Loucy (cell line): ENCODE measurements around the gene GABRR3.

Experiments
- EZH2phosphoT487 ChIP-seq: fragments of 200-600 bp; IDR thresholded peaks from 2 replicates; pipeline ENCODE4 v1.6.1; 2018; ENCODE audit warnings: antibody characterized with exemption, mild to moderate bottlenecking, moderate library complexity, borderline replicate concordance
- TF ChIP-seq, protein P1 (sequence below): fragments of 200-600 bp; sonication (generic); conservative IDR thresholded peaks from 2 replicates; pipeline ENCODE4 v1.5.1; 2014; ENCODE audit warnings: mild to moderate bottlenecking, antibody characterized with exemption, low read length

- TF ChIP-seq, protein P1, sequence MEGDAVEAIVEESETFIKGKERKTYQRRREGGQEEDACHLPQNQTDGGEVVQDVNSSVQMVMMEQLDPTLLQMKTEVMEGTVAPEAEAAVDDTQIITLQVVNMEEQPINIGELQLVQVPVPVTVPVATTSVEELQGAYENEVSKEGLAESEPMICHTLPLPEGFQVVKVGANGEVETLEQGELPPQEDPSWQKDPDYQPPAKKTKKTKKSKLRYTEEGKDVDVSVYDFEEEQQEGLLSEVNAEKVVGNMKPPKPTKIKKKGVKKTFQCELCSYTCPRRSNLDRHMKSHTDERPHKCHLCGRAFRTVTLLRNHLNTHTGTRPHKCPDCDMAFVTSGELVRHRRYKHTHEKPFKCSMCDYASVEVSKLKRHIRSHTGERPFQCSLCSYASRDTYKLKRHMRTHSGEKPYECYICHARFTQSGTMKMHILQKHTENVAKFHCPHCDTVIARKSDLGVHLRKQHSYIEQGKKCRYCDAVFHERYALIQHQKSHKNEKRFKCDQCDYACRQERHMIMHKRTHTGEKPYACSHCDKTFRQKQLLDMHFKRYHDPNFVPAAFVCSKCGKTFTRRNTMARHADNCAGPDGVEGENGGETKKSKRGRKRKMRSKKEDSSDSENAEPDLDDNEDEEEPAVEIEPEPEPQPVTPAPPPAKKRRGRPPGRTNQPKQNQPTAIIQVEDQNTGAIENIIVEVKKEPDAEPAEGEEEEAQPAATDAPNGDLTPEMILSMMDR = no peak
- TF ChIP-seq EZH2phosphoT487 = no peak
Measured at GRCh38 chr3:98018301-98018700, 16.8 kb downstream of the GABRR3 start.
